SK-N-SH treated with all-trans-retinoic acid at 6 μM for 48 hours (cell line): Measurements from ENCODE around the gene C11orf58.

Experiments used
- ISL1 ChIP-seq: fragments of 250-450 bp; sonication (Bioruptor Pico); IDR thresholded peaks from 2 replicates; pipeline ENCODE4 v2.1.2; 2022; ENCODE audit warnings: mild to moderate bottlenecking, moderate library complexity
- RARB ChIP-seq: fragments of 250-450 bp; sonication (Bioruptor Pico); IDR thresholded peaks from 2 replicates; pipeline ENCODE4 v1.8.0; 2021; ENCODE audit warnings: mild to moderate bottlenecking, moderate library complexity
- TCF4 ChIP-seq: fragments of 250-450 bp; sonication (Bioruptor Pico); IDR thresholded peaks from 2 replicates; pipeline ENCODE4 v1.8.0; 2021; ENCODE audit warnings: mild to moderate bottlenecking, moderate library complexity, borderline replicate concordance
- ZNF8 ChIP-seq: fragments of 450-650 bp; formaldehyde crosslinking; IDR thresholded peaks from 2 replicates; pipeline ENCODE4 v1.5.0; 2020; ENCODE audit warnings: mild to moderate bottlenecking, moderate library complexity
- TF ChIP-seq, protein P1 (sequence below): fragments of 250-450 bp; sonication (Bioruptor Pico); IDR thresholded peaks from 2 replicates; pipeline ENCODE4 v1.5.0; 2020; ENCODE audit warnings: mild to moderate bottlenecking, moderate library complexity
- TF ChIP-seq, protein P2 (sequence below): fragments of 250-450 bp; sonication (Bioruptor Pico); IDR thresholded peaks from 2 replicates; pipeline ENCODE4 v1.8.0; 2020; ENCODE audit warnings: mild to moderate bottlenecking, moderate library complexity, borderline replicate concordance

DNA sequence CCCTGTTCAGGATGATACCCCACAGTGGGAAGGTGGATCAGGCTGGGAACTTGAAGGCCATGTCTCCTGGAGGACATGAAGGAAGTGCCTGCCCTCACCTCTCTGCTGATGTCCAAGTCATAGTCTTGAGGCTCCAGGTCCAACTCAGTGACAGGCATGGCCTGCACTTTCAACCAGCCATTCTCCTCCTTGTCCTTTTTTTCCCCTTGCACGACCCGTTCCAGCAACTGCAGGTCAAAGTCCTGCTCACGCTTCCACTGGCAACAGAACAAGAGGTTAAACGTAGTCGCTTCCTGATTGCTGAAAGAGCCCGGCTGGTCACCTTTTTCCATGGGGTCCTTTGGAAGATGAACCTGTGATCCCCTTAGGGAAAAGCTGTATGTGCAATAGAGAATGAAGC is 47.7 kb downstream of the C11orf58 start:
- TF ChIP-seq RARB (CRISPR knock-in tag) (no peak), ISL1 (CRISPR knock-in tag) (no peak), ZNF8 (no peak), TCF4 (CRISPR knock-in tag) (no peak)
- TF ChIP-seq, protein P1, sequence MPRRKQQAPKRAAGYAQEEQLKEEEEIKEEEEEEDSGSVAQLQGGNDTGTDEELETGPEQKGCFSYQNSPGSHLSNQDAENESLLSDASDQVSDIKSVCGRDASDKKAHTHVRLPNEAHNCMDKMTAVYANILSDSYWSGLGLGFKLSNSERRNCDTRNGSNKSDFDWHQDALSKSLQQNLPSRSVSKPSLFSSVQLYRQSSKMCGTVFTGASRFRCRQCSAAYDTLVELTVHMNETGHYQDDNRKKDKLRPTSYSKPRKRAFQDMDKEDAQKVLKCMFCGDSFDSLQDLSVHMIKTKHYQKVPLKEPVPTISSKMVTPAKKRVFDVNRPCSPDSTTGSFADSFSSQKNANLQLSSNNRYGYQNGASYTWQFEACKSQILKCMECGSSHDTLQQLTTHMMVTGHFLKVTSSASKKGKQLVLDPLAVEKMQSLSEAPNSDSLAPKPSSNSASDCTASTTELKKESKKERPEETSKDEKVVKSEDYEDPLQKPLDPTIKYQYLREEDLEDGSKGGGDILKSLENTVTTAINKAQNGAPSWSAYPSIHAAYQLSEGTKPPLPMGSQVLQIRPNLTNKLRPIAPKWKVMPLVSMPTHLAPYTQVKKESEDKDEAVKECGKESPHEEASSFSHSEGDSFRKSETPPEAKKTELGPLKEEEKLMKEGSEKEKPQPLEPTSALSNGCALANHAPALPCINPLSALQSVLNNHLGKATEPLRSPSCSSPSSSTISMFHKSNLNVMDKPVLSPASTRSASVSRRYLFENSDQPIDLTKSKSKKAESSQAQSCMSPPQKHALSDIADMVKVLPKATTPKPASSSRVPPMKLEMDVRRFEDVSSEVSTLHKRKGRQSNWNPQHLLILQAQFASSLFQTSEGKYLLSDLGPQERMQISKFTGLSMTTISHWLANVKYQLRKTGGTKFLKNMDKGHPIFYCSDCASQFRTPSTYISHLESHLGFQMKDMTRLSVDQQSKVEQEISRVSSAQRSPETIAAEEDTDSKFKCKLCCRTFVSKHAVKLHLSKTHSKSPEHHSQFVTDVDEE = no peak
- TF ChIP-seq, protein P2, sequence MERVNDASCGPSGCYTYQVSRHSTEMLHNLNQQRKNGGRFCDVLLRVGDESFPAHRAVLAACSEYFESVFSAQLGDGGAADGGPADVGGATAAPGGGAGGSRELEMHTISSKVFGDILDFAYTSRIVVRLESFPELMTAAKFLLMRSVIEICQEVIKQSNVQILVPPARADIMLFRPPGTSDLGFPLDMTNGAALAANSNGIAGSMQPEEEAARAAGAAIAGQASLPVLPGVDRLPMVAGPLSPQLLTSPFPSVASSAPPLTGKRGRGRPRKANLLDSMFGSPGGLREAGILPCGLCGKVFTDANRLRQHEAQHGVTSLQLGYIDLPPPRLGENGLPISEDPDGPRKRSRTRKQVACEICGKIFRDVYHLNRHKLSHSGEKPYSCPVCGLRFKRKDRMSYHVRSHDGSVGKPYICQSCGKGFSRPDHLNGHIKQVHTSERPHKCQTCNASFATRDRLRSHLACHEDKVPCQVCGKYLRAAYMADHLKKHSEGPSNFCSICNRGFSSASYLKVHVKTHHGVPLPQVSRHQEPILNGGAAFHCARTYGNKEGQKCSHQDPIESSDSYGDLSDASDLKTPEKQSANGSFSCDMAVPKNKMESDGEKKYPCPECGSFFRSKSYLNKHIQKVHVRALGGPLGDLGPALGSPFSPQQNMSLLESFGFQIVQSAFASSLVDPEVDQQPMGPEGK (CRISPR knock-in tag) = no peak
